Sciatic nerve (tissue), 2 donors: ENCODE results near the gene TNN. TPM values are rescaled to one million over a fixed set of nuclear protein-coding genes. Genes with fewer than 3 reads are reported as not detected.

ENCODE experiments used
- ATAC-seq: fragments of 200-7000 bp; cut with Tn5 transposase; one replicate; pipeline ENCODE4 v1.9.1; 2020; ENCODE audit warnings: mild to moderate bottlenecking, moderate library complexity
- DNase-seq: peaks from one replicate; pipeline ENCODE4 v3.0.0-alpha.2; 2020; ENCODE audit warnings: low spot score
- intact Hi-C: fragments of 100-400 bp; cut with DNase I; formaldehyde crosslinking; loops from one replicate; pipeline ENCODE4 v1.14.2; 2022
- total RNA-seq: library from RNA; stranded (reverse); fragmentation: NEBNext Ultra II Directional; extraction: Animal tissue kit (Norgen Biotek cat#: 25700); gene quantifications from one replicate; pipeline ENCODE4 v1.2.1, GENCODE V29; 2021
- donor health status: DM: no; HTN: no; CAD: no.
- donor health status: DM: no; HTN: no; CAD: no.

TNN gene
- total RNA-seq, 1 donor from 2014 or later = 1.1 TPM

- DNase-seq (no peak), ATAC-seq (no peak)
- intact Hi-C loops = no loop called here
These were observed 66.2 kb downstream of the TNN start for GRCh38 chr1:175133673-175134435.

GRCh38 chr1:175134500-175134899 lies 66.9 kb downstream of the TNN start:
- DNase-seq (no peak), ATAC-seq (no peak)
- intact Hi-C loops = no loop called here

- no peak for ATAC-seq
- no peak for DNase-seq
- intact Hi-C loops = no loop called here
These were observed 68.6 kb downstream of the TNN start for GRCh38 chr1:175136246-175136645.

GRCh38 chr1:175137369-175137768 lies 69.7 kb downstream of the TNN start:
- intact Hi-C loops = no loop called here
- no peak for DNase-seq
- no peak for ATAC-seq

GRCh38 chr1:175138579-175138978 lies 70.9 kb downstream of the TNN start:
- ATAC-seq (no peak), DNase-seq (no peak)
- intact Hi-C loops = no loop called here

- intact Hi-C loops = no loop called here
- ATAC-seq (no peak), DNase-seq (no peak)
These were observed 78.4 kb downstream of the TNN start for GRCh38 chr1:175145899-175146528.

GRCh38 chr1:175146529-175147213 lies 79.0 kb downstream of the TNN start:
- DNase-seq (peak; percentile 82), ATAC-seq (peak; percentile 89)
- intact Hi-C loops = no loop called here

GRCh38 chr1:175147569-175147968 lies 79.9 kb downstream of the TNN start:
- intact Hi-C loops = no loop called here
- DNase-seq (no peak), ATAC-seq (no peak)

GRCh38 chr1:175148068-175148467 lies 80.4 kb downstream of the TNN start:
- ATAC-seq = no peak
- intact Hi-C loops = no loop called here

GRCh38 chr1:175150596-175151319 lies 83.1 kb downstream of the TNN start:
- DNase-seq (no peak), ATAC-seq (no peak)
- intact Hi-C loops = no loop called here

More at GRCh38 chr1:175148068-175148467, 80.4 kb downstream of the TNN start:
- no peak for DNase-seq

GRCh38 chr1:175152006-175152652 lies 84.5 kb downstream of the TNN start:
- ATAC-seq (peak; percentile 72), DNase-seq (peak; percentile 84)
- intact Hi-C loops = no loop called here

- DNase-seq = peak; percentile 83
- intact Hi-C loops = loop anchor here (5.0 kb wide), 1 partner anchor 167 kb away; no protein-coding TSS in a partner anchor
- ATAC-seq = peak; percentile 75
These were observed 87.2 kb downstream of the TNN start for GRCh38 chr1:175154629-175155472.

GRCh38 chr1:175155473-175155856 lies 87.8 kb downstream of the TNN start:
- DNase-seq (no peak), ATAC-seq (no peak)
- intact Hi-C loops = loop anchor here (5.0 kb wide), 1 partner anchor 167 kb away; no protein-coding TSS in a partner anchor

- ATAC-seq = no peak
- no peak for DNase-seq
- intact Hi-C loops = loop anchor here (5.0 kb wide), 1 partner anchor 166 kb away; no protein-coding TSS in a partner anchor
These were observed 88.3 kb downstream of the TNN start for GRCh38 chr1:175155936-175156335.

- intact Hi-C loops = loop anchor here (5.0 kb wide), 1 partner anchor 165 kb away; no protein-coding TSS in a partner anchor
These were observed 89.6 kb downstream of the TNN start for GRCh38 chr1:175157200-175157599.

GRCh38 chr1:175158170-175158591 lies 90.5 kb downstream of the TNN start:
- intact Hi-C loops = loop anchor here (5.0 kb wide), 1 partner anchor 164 kb away; no protein-coding TSS in a partner anchor
- ATAC-seq (no peak), DNase-seq (no peak)

More at GRCh38 chr1:175157200-175157599, 89.6 kb downstream of the TNN start:
- DNase-seq (no peak), ATAC-seq (no peak)

- no peak for ATAC-seq
- intact Hi-C loops = no loop called here
- DNase-seq = no peak
These were observed 95.3 kb downstream of the TNN start for GRCh38 chr1:175162955-175163354.

- DNase-seq = no peak
- no peak for ATAC-seq
- intact Hi-C loops = no loop called here
These were observed 96.1 kb downstream of the TNN start for GRCh38 chr1:175163702-175164101.
